ENCODE data around the gene FOXF1. TPM values are rescaled to one million over a fixed set of nuclear protein-coding genes. Genes with fewer than 3 reads are reported as not detected.

FOXF1 gene
- total RNA-seq, 8 experiments from 2014 or later = 0.05 to 0.71 (median 0.17) TPM; not detected in 3

- no peaks in the 10 kb centered on the region for H3K4me1 ChIP-seq (replicated peaks in 1 of 2)
- no peak for ATAC-seq (replicated peaks in 6 of 8)
- no peak overlapping the region for H3K27ac ChIP-seq
- H3K4me3 ChIP-seq = no peak overlapping the region
- in situ Hi-C loops (cut with MboI; ENCODE audit: low pct_unique_long_range_greater_than_20kb in 2 of 9, low sequenced_read_pairs in 9 of 9, unreplicated experiment in 9 of 9) = no loop called here
Observed at GRCh38 chr16:86478779-86479178, 31.5 kb upstream of the FOXF1 start.

- Histone ChIP-seq H3K4me3 (no peak overlapping the region), H3K27ac (no peak overlapping the region), H3K4me1 (replicated peaks in 1 of 2) (no peaks in the 10 kb centered on the region)
- 0 to 100% (median 43%) methylated on average over 1 to 7 of the region's 9 CpGs; no CpG with 5 or more reads in 2 of the 10 experiments for WGBS, 10 experiments
- no peak for ATAC-seq (replicated peaks in 6 of 8)
- in situ Hi-C loops (cut with MboI; ENCODE audit: low pct_unique_long_range_greater_than_20kb in 2 of 9, low sequenced_read_pairs in 9 of 9, unreplicated experiment in 9 of 9) = no loop called here
Observed at GRCh38 chr16:86479419-86479818, 30.9 kb upstream of the FOXF1 start.

- no peaks in the 10 kb centered on the region for H3K4me1 ChIP-seq (replicated peaks in 1 of 2)
- no peak overlapping the region for H3K4me3 ChIP-seq
- no peak for ATAC-seq (replicated peaks in 6 of 8)
- in situ Hi-C loops (cut with MboI; ENCODE audit: low pct_unique_long_range_greater_than_20kb in 2 of 9, low sequenced_read_pairs in 9 of 9, unreplicated experiment in 9 of 9) = no loop called here
- 40 to 100% (median 59%) methylated on average over 1 to 8 of the region's 15 CpGs; no CpG with 5 or more reads in 5 of the 10 experiments for WGBS, 10 experiments
- H3K27ac ChIP-seq = no peak overlapping the region
Observed at GRCh38 chr16:86480444-86480843, 29.9 kb upstream of the FOXF1 start.

- ATAC-seq (replicated peaks in 6 of 8) = no peak
- Histone ChIP-seq H3K27ac (no peak overlapping the region), H3K4me3 (no peak overlapping the region), H3K4me1 (replicated peaks in 1 of 2) (no peaks in the 10 kb centered on the region)
- in situ Hi-C loops (cut with MboI; ENCODE audit: low pct_unique_long_range_greater_than_20kb in 2 of 9, low sequenced_read_pairs in 9 of 9, unreplicated experiment in 9 of 9) = no loop called here
- 0 to 100% (median 63%) methylated on average over 1 to 3 of the region's 3 CpGs; no CpG with 5 or more reads in 3 of the 10 experiments for WGBS, 10 experiments
Observed at GRCh38 chr16:86481607-86482006, 28.7 kb upstream of the FOXF1 start.

- H3K4me1 ChIP-seq (replicated peaks in 1 of 2) = no peaks in the 10 kb centered on the region
- no peak overlapping the region for H3K27ac ChIP-seq
- WGBS, 10 experiments = 20 to 100% (median 50%) methylated on average over 1 to 2 of the region's 5 CpGs; no CpG with 5 or more reads in 3 of the 10 experiments
- in situ Hi-C loops (cut with MboI; ENCODE audit: low pct_unique_long_range_greater_than_20kb in 2 of 9, low sequenced_read_pairs in 9 of 9, unreplicated experiment in 9 of 9) = no loop called here
- ATAC-seq (replicated peaks in 6 of 8) = no peak
- no peak overlapping the region for H3K4me3 ChIP-seq
Observed at GRCh38 chr16:86484240-86484639, 26.1 kb upstream of the FOXF1 start.

- no peak for ATAC-seq (replicated peaks in 6 of 8)
- 0 to 60% (median 33%) methylated on average over 1 to 2 of the region's 3 CpGs; no CpG with 5 or more reads in 6 of the 10 experiments for WGBS, 10 experiments
- no peak overlapping the region for H3K27ac ChIP-seq
- H3K4me3 ChIP-seq = no peak overlapping the region
- in situ Hi-C loops (cut with MboI; ENCODE audit: low pct_unique_long_range_greater_than_20kb in 2 of 9, low sequenced_read_pairs in 9 of 9, unreplicated experiment in 9 of 9) = no loop called here
- H3K4me1 ChIP-seq (replicated peaks in 1 of 2) = no peaks in the 10 kb centered on the region
Observed at GRCh38 chr16:86485746-86486145, 24.6 kb upstream of the FOXF1 start.

GRCh38 chr16:86490859-86491639, 19.3 kb upstream of the FOXF1 start:
- no peak overlapping the region for H3K27ac ChIP-seq
- WGBS, 10 experiments = 0 to 70% (median 53%) methylated on average over 2 to 6 of the region's 13 CpGs; no CpG with 5 or more reads in 1 of the 10 experiments
- H3K4me1 ChIP-seq (replicated peaks in 1 of 2) = peaks cover 0 to 4% of the 10 kb centered on the region in 2 donors

GRCh38 chr16:86491640-86492023, 18.7 kb upstream of the FOXF1 start:
- H3K27ac ChIP-seq = no peak overlapping the region
- in situ Hi-C loops (cut with MboI; ENCODE audit: low pct_unique_long_range_greater_than_20kb in 2 of 9, low sequenced_read_pairs in 9 of 9, unreplicated experiment in 9 of 9) = no loop called here
- H3K4me3 ChIP-seq = no peak overlapping the region
- 23 to 80% (median 63%) methylated on average over 1 to 7 of the region's 7 CpGs; no CpG with 5 or more reads in 2 of the 10 experiments for WGBS, 10 experiments
- H3K4me1 ChIP-seq (replicated peaks in 1 of 2) = peaks cover 0 to 4% of the 10 kb centered on the region in 2 donors
- ATAC-seq (replicated peaks in 6 of 8) = no peak

More at GRCh38 chr16:86490859-86491639, 19.3 kb upstream of the FOXF1 start:
- no peak for ATAC-seq (replicated peaks in 6 of 8)
- in situ Hi-C loops (cut with MboI; ENCODE audit: low pct_unique_long_range_greater_than_20kb in 2 of 9, low sequenced_read_pairs in 9 of 9, unreplicated experiment in 9 of 9) = no loop called here
- H3K4me3 ChIP-seq = no peak overlapping the region

- no peak for ATAC-seq (replicated peaks in 6 of 8)
- in situ Hi-C loops (cut with MboI; ENCODE audit: low pct_unique_long_range_greater_than_20kb in 2 of 9, low sequenced_read_pairs in 9 of 9, unreplicated experiment in 9 of 9) = no loop called here
- Histone ChIP-seq H3K4me3 (no peak overlapping the region), H3K4me1 (replicated peaks in 1 of 2) (peaks cover 0 to 4% of the 10 kb centered on the region in 2 donors), H3K27ac (no peak overlapping the region)
- WGBS, 10 experiments = 17 to 86% (median 33%) methylated on average over 1 to 3 of the region's 4 CpGs; no CpG with 5 or more reads in 4 of the 10 experiments
Observed at GRCh38 chr16:86492267-86492960, 17.9 kb upstream of the FOXF1 start.

GRCh38 chr16:86492961-86493629, 17.2 kb upstream of the FOXF1 start:
- Histone ChIP-seq H3K4me3 (no peak overlapping the region), H3K4me1 (replicated peaks in 1 of 2) (peaks cover 0 to 4% of the 10 kb centered on the region in 2 donors), H3K27ac (no peak overlapping the region)
- ATAC-seq (replicated peaks in 6 of 8) = no peak
- 14 to 67% (median 40%) methylated on average over 1 to 5 of the region's 9 CpGs; no CpG with 5 or more reads in 5 of the 10 experiments for WGBS, 10 experiments
- in situ Hi-C loops (cut with MboI; ENCODE audit: low pct_unique_long_range_greater_than_20kb in 2 of 9, low sequenced_read_pairs in 9 of 9, unreplicated experiment in 9 of 9) = no loop called here

- H3K4me3 ChIP-seq = no peak overlapping the region
- in situ Hi-C loops (cut with MboI; ENCODE audit: low pct_unique_long_range_greater_than_20kb in 2 of 9, low sequenced_read_pairs in 9 of 9, unreplicated experiment in 9 of 9) = no loop called here
- 2 to 40% (median 7%) methylated on average over 1 to 14 of the region's 22 CpGs; no CpG with 5 or more reads in 3 of the 10 experiments for WGBS, 10 experiments
- peak in 1 of 8 experiments; percentile 3 for ATAC-seq (replicated peaks in 6 of 8)
- H3K4me1 ChIP-seq (replicated peaks in 1 of 2) = peaks cover 0 to 4% of the 10 kb centered on the region in 2 donors
- no peak overlapping the region for H3K27ac ChIP-seq
Observed at GRCh38 chr16:86494039-86494564, 16.2 kb upstream of the FOXF1 start.

- Histone ChIP-seq H3K4me1 (replicated peaks in 1 of 2) (peaks cover 0 to 4% of the 10 kb centered on the region in 2 donors), H3K4me3 (no peak overlapping the region)
- 0 to 45% (median 5%) methylated on average over 1 to 17 of the region's 54 CpGs; no CpG with 5 or more reads in 3 of the 10 experiments for WGBS, 10 experiments
Observed at GRCh38 chr16:86494565-86495356, 15.6 kb upstream of the FOXF1 start.

More at GRCh38 chr16:86494565-86495356, 15.6 kb upstream of the FOXF1 start:
- in situ Hi-C loops (cut with MboI; ENCODE audit: low pct_unique_long_range_greater_than_20kb in 2 of 9, low sequenced_read_pairs in 9 of 9, unreplicated experiment in 9 of 9) = no loop called here
- ATAC-seq (replicated peaks in 6 of 8) = peak in 1 of 8 experiments; percentile 32
- H3K27ac ChIP-seq = no peak overlapping the region
